ENCODE data around the gene HELQ. TPM values are rescaled to one million over a fixed set of nuclear protein-coding genes. Genes with fewer than 3 reads are reported as not detected.

The HELQ gene
- total and polyA plus RNA-seq, 2 of the 13 experiments (the other 11 are each of a cell fraction or from before 2014, with no cell fraction given): 6.6 to 10.8 TPM

- 0 out of 2 replicates have a peak, but pooled peaks have one; percentile 88 for TF ChIP-seq ZNF670 (CRISPR knock-in tag; IDR thresholded peaks at IDR 0.05; ENCODE audit: borderline replicate concordance)
- no peak for TF ChIP-seq MAFK (conservative IDR thresholded peaks at IDR 0.05 in 1 of 2, IDR thresholded peaks at IDR 0.05 in 1 of 2; ENCODE audit: low read length in 2 of 2)
- TF ChIP-seq EHMT2 (IDR thresholded peaks at IDR 0.05; ENCODE audit: borderline replicate concordance, low read depth, low read length): peak; percentile 74; the same call in 1 of the 2 replicates
- no peak for TF ChIP-seq ZSCAN20 (CRISPR knock-in tag; IDR thresholded peaks at IDR 0.05; ENCODE audit: borderline replicate concordance)
- no peak for TF ChIP-seq SMC3 (IDR thresholded peaks at IDR 0.05; ENCODE audit: low read length)
- TF ChIP-seq MEF2D (CRISPR knock-in tag; IDR thresholded peaks at IDR 0.05): peak; percentile 84
- TF ChIP-seq ZBTB25 (CRISPR knock-in tag; IDR thresholded peaks at IDR 0.05): peak; percentile 97
- no peak for TF ChIP-seq ZNF451 (CRISPR knock-in tag; IDR thresholded peaks at IDR 0.05)
- TF ChIP-seq SMARCC2 (IDR thresholded peaks at IDR 0.05): no peak
- TF ChIP-seq GTF3A (CRISPR knock-in tag; conservative IDR thresholded peaks at IDR 0.05): no peak
- no peak for TF ChIP-seq ATF5 (CRISPR knock-in tag; IDR thresholded peaks at IDR 0.05; ENCODE audit: low read depth)
- TF ChIP-seq, protein P1, sequence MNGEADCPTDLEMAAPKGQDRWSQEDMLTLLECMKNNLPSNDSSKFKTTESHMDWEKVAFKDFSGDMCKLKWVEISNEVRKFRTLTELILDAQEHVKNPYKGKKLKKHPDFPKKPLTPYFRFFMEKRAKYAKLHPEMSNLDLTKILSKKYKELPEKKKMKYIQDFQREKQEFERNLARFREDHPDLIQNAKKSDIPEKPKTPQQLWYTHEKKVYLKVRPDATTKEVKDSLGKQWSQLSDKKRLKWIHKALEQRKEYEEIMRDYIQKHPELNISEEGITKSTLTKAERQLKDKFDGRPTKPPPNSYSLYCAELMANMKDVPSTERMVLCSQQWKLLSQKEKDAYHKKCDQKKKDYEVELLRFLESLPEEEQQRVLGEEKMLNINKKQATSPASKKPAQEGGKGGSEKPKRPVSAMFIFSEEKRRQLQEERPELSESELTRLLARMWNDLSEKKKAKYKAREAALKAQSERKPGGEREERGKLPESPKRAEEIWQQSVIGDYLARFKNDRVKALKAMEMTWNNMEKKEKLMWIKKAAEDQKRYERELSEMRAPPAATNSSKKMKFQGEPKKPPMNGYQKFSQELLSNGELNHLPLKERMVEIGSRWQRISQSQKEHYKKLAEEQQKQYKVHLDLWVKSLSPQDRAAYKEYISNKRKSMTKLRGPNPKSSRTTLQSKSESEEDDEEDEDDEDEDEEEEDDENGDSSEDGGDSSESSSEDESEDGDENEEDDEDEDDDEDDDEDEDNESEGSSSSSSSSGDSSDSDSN (CRISPR knock-in tag; IDR thresholded peaks at IDR 0.05): peak; percentile 70
- no peak for TF ChIP-seq ZNF616 (CRISPR knock-in tag; IDR thresholded peaks at IDR 0.05; ENCODE audit: low read depth)
- no peak; the same call in 1 of the 2 replicates for TF ChIP-seq HHEX (CRISPR knock-in tag; IDR thresholded peaks at IDR 0.05)
- TF ChIP-seq, protein P2, sequence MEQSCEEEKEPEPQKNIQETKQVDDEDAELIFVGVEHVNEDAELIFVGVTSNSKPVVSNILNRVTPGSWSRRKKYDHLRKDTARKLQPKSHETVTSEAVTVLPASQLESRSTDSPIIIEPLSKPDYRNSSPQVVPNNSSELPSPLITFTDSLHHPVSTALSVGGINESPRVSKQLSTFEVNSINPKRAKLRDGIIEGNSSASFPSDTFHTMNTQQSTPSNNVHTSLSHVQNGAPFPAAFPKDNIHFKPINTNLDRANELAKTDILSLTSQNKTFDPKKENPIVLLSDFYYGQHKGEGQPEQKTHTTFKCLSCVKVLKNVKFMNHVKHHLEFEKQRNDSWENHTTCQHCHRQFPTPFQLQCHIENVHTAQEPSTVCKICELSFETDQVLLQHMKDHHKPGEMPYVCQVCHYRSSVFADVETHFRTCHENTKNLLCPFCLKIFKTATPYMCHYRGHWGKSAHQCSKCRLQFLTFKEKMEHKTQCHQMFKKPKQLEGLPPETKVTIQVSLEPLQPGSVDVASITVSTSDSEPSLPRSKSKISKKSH (CRISPR knock-in tag; IDR thresholded peaks at IDR 0.05; ENCODE audit: borderline replicate concordance): peak; percentile 90
- no peak for TF ChIP-seq TBP (CRISPR knock-in tag; IDR thresholded peaks at IDR 0.05)
- TF ChIP-seq SIX4 (CRISPR knock-in tag; IDR thresholded peaks at IDR 0.05): peak; percentile 69
- TF ChIP-seq, protein P3, sequence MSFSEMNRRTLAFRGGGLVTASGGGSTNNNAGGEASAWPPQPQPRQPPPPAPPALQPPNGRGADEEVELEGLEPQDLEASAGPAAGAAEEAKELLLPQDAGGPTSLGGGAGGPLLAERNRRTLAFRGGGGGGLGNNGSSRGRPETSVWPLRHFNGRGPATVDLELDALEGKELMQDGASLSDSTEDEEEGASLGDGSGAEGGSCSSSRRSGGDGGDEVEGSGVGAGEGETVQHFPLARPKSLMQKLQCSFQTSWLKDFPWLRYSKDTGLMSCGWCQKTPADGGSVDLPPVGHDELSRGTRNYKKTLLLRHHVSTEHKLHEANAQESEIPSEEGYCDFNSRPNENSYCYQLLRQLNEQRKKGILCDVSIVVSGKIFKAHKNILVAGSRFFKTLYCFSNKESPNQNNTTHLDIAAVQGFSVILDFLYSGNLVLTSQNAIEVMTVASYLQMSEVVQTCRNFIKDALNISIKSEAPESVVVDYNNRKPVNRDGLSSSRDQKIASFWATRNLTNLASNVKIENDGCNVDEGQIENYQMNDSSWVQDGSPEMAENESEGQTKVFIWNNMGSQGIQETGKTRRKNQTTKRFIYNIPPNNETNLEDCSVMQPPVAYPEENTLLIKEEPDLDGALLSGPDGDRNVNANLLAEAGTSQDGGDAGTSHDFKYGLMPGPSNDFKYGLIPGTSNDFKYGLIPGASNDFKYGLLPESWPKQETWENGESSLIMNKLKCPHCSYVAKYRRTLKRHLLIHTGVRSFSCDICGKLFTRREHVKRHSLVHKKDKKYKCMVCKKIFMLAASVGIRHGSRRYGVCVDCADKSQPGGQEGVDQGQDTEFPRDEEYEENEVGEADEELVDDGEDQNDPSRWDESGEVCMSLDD (CRISPR knock-in tag; IDR thresholded peaks at IDR 0.05; ENCODE audit: borderline replicate concordance): no peak
Measured at GRCh38 chr4:83455281-83456183, at the start of gene HELQ, which contains the start of gene MRPS18C (continued).
